ENCODE results near the gene SLC25A6.
A peak's percentile ranks its signal among the peaks of the same experiment; 100 is the strongest.
"Not testable (repeated sequence)": the region's sequence is repeated elsewhere in the genome, so short reads cannot be mapped to it uniquely, and the experiment has no call there.

SLC25A6 gene

GRCh38 chrX:1391707-1392375, at the start of gene SLC25A6:
Gene SLC25A6 (minus strand): TSS chrX:1392113. CDS start chrX:1392009, 104 bp downstream.
- peak; percentile 99 to 100 for DNase-seq

- DNase-seq: no peak
Observed at GRCh38 chrX:1440506-1440905, 48.6 kb upstream of the SLC25A6 start.

DNA sequence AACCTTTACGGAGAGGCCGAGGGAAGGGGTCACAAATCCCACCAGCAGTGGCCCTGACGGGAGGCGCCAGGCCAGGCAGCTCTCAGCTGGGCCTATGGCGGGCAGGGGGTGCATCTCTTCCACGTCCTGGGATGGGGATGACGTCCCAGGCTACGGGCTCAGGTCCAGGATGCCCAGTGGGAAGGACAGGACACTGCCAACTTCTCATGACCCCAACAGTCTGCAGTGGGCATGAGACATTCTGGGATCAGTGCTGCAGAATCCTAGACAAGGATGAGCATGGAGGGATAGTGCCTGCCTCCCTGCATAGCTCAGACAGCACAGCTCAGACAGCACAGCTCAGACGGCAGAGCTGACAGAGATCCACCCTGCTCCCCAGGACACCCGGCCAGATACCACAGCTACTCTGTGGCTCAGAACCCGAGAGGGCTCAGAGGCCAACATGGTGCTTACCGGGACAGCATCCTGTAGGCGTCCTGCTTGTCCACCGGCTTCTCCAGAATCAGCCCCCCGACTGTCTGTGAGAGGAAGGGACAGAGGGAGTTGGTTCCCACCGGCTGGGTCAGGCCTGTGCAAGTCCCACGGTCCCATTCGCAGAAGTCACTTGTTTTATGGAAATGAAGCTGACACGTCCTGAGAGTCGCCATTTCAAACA, 43.5 kb upstream of the SLC25A6 start:
- DNase-seq: no peak

DNA sequence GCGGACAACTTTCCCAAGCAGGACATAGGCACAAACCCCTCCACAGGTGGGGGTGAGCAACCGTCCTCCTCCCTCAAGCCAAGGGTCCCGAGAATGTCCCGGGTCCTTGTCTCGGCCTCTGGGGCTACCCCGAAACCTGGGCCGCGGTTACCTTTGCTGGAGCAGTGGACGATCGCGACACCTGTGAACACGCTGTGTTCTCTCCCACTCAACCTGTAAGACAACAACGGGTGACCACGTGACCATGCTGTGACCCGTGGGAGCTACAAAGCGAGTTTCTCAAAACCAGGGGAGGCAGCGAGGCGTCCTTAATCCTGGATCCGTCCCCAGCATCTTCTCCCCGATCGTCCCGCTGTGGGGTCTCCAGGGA, 42.9 kb upstream of the SLC25A6 start:
- no peak for DNase-seq

DNA sequence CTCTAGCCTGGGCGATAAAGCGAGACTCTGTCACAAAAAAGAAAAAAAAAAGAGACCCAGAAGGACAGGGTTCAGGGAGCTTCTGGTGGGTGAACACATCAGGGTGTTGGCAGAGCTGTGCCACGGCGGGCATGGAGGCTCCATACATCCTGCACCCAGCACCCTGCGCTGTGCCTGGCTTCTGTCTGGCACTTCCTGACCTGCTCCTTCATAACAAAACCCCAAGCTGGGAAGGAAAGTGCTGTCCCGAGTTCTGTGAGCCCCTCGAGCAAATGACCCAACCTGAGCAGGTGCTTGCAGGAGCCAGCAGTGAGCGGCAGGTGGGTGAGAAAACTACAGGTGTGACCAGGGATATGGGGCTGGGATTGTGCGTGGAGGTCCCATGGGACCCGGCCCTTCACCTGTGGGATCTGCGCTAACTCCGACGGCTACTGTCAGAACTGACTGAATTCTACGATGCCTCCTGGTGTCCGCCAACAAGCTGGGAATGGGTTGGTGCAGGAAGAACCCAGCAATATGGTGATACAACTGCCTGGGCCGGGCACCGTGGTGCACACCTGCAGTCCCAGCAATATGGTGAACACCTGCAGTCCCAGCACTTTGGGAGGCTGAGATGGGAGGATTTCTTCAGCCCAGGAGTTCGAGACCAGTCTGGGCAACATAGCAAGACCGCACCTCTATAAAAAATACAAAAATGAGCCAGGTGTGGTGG, 41.9 kb upstream of the SLC25A6 start:
- no peak for DNase-seq

DNA sequence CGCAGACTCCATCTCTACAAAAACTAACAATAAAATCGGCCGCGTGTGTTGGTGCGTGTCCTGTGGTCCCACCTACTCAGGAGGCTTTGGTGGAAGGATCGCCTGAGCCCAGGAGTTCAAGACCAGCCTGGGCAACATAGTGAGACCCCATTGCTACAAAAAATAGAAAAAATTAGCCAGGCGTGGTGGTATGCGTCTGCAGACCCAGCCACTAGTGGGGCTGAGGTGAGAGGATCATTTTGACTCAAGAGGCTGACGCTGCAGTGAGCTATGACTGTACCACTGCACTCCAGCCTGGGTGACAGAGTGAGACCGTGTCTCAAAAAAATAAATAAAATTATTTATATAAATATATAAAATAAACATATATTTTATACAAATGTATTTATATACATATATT, 38.5 kb upstream of the SLC25A6 start:
- DNase-seq: no peak

DNA sequence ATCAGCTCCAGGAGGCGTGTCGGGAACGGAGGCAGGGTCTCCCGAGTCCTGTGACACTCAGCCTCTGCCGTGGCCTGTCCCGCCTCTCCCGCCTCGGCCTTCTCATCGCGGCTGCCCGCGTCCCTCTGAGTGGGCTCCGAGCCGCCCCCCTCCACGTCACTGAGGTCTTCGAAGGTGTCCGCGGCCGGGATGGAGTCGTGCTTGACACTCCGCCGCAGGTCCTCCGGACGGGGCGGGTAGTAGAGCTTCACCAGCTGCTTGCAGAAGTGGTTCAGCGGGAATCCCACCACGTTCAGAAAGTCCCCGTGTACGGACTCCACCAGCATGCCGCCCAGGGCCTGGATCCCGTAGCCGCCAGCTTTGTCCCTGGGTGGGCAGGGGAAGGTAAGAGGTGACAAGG, 35.8 kb upstream of the SLC25A6 start:
- DNase-seq: no peak

- not testable (repeated sequence) for DNase-seq
Observed at GRCh38 chrX:1426321-1426720, 34.4 kb upstream of the SLC25A6 start.

DNA sequence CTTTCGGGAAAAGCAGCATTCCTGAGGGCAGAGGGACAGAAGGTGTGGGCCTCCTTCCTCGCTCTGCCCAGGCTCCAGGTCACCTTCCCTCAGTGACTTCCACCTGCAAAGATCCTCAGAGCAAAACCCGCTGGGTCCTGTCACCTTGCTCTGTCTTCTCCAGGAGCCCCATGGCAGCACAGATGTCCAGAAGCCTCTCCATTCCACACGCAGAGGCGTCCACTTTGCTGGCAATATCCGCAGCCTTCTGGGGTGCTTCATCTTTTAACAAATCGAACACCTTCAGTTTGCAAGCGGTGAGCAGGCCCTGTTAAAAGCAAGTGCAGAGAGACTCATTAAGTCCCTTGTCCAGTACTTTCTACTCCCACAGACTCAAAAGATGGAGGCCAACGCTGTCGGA, 33.5 kb upstream of the SLC25A6 start:
- no peak for DNase-seq

DNA sequence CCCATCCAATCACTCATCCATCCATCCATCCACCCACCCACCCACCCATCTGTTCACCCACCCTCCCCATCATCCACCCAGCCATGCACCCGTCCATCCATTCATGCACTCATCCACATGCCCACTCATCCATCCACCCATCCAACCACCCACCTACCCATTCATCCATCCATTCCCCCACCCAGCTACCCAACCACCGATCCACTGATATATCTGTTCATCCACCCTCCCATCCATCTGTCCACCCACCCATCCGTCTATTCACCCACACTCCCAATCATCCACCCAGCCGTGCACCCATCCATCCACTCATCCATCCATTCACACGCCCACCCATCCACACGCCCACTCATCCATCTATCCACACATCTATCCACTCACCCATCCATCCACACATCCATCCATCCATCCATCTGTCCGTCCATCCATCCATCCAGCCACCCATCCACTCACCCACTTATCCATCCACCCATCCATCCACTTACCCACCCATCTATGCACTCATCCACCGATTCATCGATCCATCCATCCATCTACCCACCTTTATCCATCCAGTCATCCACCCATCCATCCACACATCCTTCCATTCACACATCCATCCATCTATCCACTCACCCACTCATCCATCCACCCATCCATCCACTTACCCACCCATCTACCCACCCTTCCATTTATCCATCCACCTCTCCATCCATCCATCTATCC, 32.4 kb upstream of the SLC25A6 start:
- DNase-seq: no peak

GRCh38 chrX:1423215-1423614, 31.3 kb upstream of the SLC25A6 start:
- no peak for DNase-seq

GRCh38 chrX:1422135-1422465, 30.2 kb upstream of the SLC25A6 start:
- DNase-seq: no peak

DNA sequence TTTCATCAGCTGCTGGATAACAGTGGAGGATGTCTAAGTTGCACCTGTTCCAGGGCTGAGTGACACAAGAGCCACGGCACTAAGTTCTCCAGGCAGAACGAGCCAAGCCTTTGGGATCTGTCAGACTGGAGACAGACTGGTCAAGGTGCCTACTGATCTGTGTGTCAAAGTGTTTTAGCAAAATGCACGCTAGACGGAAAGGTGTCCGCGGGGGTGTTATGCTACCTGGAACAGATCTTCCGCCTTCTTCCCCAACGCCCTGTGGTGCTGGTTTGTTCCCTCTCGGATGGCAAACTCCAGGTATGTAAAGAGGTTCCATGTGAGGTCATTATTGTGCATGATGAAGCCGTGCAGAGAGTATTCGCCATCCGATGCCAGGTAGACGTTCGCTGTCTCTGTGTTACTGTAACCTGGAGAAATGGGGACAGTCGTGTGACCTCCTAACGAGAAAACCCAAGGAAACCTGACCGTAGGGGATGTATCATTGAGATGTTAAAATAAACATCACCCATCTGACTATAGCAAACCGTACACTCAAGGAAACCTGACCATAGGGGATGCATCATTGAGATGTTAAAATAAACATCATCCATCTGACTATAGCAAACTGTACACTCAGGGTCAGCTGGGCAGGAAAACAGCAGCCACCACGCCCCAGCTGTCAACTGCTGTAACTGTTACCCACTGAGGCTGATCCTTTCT, 29.7 kb upstream of the SLC25A6 start:
- DNase-seq: no peak

DNA sequence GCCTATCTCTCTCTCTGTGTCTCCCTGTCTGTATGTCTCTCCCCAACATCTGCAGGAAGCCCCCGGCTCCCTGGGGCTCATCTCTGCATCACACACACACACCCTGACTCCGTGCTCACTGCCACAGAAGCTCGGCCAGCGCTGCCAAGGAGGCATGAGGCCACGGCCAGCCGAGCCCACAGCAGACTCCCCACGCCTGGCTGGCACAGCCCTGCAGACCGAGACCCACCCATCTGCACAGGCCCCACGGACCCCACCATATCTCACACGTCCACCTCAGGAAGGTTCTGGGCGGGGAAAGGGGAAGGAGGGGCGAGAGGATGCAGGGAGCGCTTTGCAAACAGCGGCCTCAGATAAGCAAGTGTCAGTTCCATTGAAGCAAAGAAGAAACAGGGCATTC, 28.5 kb upstream of the SLC25A6 start:
- DNase-seq: no peak

DNA sequence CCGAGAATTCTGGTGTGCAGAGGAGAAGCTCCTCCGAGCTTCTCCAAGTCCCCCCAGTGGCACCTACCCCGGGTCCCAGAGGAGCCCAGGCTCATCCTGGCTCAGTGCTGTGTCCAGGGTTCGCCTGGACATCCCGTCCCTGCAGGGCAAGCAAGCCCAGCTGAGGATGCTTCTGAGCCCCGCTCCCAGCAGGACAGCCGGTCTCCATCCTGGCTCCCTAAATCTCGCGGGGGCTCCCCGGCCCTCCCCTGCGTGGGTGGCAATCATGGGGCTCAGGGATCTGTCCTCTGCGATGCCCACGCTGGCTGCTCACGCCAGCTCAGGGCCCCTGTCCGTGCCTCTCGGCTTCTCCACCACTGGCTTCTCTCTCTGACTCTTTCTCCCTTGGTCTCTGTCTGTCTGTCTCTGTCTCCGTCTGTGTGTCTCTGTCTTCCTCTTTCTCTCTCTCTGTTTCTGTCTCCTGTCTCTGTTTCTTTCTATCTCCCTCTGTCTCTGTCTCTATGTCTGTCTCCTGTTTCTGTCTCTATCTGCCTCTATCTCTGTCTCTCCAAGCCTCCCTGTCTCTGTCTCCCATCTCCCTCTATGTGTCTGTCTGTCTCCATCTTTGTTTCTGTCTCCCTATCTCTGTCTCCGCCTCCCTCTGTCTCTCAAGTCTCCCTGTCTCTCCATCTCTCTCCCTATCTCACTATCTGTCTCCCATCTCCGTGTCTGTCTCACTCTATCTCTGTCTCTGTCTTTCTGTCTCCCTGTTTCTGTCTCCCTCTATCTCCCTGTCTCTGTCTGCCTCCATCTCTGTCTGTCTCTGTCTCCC, 27.8 kb upstream of the SLC25A6 start:
- DNase-seq: no peak

DNA sequence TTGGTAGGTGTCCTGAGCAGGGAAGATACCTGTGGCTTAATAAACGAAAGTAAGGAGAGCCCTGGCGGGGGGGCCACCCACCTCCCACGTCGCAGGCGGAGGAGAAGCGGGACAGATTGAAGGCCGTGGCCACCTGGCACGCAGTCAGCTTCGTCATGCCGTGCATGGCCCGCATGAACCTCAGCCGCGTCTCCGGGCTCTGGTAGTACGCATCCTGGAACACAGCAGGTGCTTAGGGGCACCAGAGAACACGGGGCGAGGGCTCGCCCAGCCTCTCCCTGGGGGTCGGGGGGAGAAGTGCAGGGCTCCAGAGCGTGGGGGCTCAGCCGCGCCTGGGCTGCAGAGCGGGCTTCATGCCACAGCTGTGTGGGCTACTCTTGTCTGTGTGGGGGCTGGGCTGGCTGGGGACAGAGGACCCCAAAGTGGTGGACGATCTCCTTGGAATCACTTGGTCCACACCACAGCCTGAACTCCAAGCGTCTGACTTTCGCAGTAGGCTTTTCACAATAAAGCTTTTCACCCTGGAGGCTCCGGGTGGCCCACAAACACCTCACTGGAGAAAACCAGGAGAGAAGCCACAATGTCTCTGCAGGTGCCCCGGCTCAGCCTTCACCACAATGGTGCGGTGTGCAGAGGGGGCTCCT, 27.1 kb upstream of the SLC25A6 start:
- DNase-seq: no peak

DNA sequence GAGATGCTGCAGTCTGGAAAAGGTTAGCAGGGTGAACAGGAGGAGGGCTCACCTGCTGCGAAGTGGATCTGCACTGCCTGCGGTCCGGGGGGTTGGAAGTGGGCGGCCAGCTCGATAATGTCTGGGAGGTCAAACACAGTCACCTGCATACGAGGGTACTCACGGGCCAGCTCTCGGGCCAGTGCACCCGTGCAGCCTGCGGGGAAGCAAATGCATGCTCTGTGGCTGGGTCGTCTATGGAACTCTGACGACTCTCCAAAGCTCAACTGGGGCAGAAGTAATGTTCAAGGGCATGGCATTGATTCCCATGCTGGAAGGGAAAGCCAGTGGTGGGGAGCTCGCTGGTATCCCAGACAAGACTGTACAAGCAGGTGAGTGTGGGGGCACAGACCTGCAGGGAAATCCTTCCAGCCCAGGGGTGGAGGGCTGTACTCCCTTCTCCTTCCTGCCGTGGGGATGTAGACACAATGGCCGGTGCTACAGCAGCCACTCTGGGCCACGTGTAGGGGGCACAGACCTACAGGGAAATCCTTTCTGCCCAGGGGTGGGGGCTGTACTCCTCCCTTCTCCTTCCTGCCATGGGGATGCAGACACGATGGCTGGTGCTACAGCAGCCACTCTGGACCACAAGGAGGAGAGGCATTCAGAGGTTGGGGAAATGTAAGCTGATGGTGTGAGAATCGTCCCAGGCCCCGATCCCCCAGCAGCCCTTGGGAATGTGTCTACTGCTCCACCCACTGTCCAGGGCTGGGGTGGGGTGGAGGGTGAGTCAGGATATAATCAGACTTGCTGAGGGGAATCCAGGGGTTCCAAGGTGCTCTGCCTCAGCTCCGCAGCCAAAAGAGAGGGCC, 26.2 kb upstream of the SLC25A6 start:
- DNase-seq: no peak

DNA sequence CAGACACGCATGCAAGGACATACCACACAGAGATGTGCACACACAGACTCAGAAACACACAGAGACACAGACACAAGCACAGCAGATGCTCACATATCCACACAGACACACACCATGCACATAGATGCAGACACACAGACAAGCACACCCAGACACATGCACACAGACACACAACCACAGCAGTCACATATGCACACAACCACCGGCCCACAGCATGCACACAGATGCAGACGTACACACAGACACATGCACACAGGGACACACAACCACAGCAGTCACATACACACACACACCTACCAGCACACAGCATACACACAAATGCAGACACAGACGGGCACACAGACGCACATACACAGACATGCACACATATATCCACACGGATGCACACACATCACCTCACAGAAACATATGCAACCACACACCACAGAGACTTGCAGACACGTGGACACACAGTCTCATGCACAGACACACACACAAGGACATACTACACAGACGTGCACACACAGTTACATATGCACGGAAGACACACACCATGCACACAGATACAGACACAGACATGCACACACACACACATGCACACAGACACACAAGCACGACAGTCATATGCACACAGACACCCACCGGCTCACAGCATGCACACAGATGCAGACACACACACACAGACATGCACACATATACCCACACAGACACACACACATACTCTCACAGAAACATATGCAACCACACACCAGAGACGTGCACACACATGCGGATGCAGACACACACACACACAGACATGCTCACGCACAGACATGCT, 25.2 kb upstream of the SLC25A6 start:
- no peak for DNase-seq

DNA sequence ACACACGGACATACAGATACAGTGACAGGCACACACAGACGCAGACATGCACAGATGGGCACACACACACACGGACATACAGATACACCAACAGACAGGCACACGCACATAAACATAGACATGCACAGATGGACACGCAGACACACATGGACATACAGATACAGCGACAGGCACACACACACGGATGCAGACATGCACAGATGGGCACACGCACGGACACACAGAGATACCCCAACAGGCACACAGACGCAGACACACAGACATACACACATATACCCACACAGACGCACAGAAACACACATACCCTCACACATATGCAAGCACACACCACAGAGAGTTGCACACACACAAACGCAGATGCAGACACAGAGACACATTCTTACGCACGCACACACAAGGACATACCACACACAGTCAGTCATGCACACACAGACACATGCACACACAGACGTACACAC, 24.4 kb upstream of the SLC25A6 start:
- no peak for DNase-seq
